Measurements from ENCODE around the gene LCK.
"Not testable (repeated sequence)": the region's sequence is repeated elsewhere in the genome, so short reads cannot be mapped to it uniquely, and the experiment has no call there.

LCK gene

DNA sequence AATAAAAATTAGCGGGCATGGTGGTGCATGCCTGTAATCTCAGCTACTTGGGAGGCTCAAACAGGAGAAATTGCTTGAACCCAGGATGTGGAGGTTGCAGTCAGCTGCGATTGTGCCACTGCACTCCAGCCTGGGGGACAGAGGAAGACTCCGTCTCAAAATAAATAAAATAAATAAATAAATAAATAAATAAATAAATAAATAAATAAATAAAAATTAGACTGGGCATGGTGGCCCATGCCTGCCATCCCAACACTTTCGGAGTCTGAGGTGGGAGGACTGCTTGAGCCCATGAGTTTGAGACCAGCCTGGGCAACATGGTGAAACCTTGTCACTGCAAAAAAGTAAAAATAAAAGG, 12.2 kb downstream of the LCK start:
- H3K9me3 ChIP-seq (ENCODE audit: control insufficient read depth, insufficient read depth, low read depth, low read length); H3K36me3 ChIP-seq (ENCODE audit: control insufficient read depth in 2 of 2, insufficient read depth in 1 of 2, low read length in 2 of 2); H3K4me1 ChIP-seq (ENCODE audit: control insufficient read depth, insufficient read depth, low read length); H3K4me3 ChIP-seq (ENCODE audit: low read depth, low read length); H3K27ac ChIP-seq (ENCODE audit: extremely low read depth, low read depth, low read length); POLR2A ChIA-PET: not testable (repeated sequence)
- CTCF ChIA-PET: interaction anchor here (1.3 kb wide), 1 partner anchor 14 kb away, joined by 4 read pairs; no protein-coding TSS in a partner anchor
- TF ChIP-seq GFI1B (tag by site-specific recombination; IDR thresholded peaks at IDR 0.05) (peak; percentile 52; the same call in 1 of the 2 replicates), ZNF791 (tag by site-specific recombination; IDR thresholded peaks at IDR 0.05) (0 out of 2 replicates have a peak, but pooled peaks have one; percentile 38), ZNF654 (tag by site-specific recombination; IDR thresholded peaks at IDR 0.05; ENCODE audit: low read depth) (peak; percentile 34), MYNN (tag by site-specific recombination; IDR thresholded peaks at IDR 0.05; ENCODE audit: borderline replicate concordance) (peak; percentile 45; the same call in 1 of the 2 replicates), ZNF404 (tag by site-specific recombination; IDR thresholded peaks at IDR 0.05) (peak; percentile 82), OVOL3 (tag by site-specific recombination; IDR thresholded peaks at IDR 0.05) (peak; percentile 65; the same call in 1 of the 2 replicates), ZNF623 (tag by site-specific recombination; IDR thresholded peaks at IDR 0.05) (peak; percentile 80), ZNF664 (tag by site-specific recombination; IDR thresholded peaks at IDR 0.05) (peak; percentile 75), ZNF292 (tag by site-specific recombination; IDR thresholded peaks at IDR 0.05; ENCODE audit: borderline replicate concordance, low read depth) (0 out of 2 replicates have a peak, but pooled peaks have one; percentile 50), ZNF19 (tag by site-specific recombination; IDR thresholded peaks at IDR 0.05; ENCODE audit: low read depth) (0 out of 2 replicates have a peak, but pooled peaks have one; percentile 51), ZNF394 (tag by site-specific recombination; IDR thresholded peaks at IDR 0.05; ENCODE audit: borderline replicate concordance) (peak; percentile 97), ZBTB8A (tag by site-specific recombination; IDR thresholded peaks at IDR 0.05) (peak; percentile 64), ZNF529 (tag by site-specific recombination; IDR thresholded peaks at IDR 0.05; ENCODE audit: insufficient replicate concordance) (peak; percentile 66), ZXDB (tag by site-specific recombination; IDR thresholded peaks at IDR 0.05) (peak; percentile 50; the same call in 1 of the 2 replicates), ZNF629 (tag by site-specific recombination; IDR thresholded peaks at IDR 0.05) (peak; percentile 37; the same call in 1 of the 2 replicates), ZNF560 (tag by site-specific recombination; IDR thresholded peaks at IDR 0.05; ENCODE audit: borderline replicate concordance) (peak; percentile 30; the same call in 1 of the 2 replicates), ZNF514 (tag by site-specific recombination; IDR thresholded peaks at IDR 0.05) (0 out of 2 replicates have a peak, but pooled peaks have one; percentile 62), ZNF433 (tag by site-specific recombination; IDR thresholded peaks at IDR 0.05; ENCODE audit: low read depth) (peak; percentile 92), ZFP37 (tag by site-specific recombination; IDR thresholded peaks at IDR 0.05) (0 out of 2 replicates have a peak, but pooled peaks have one; percentile 59), ZNF140 (tag by site-specific recombination; IDR thresholded peaks at IDR 0.05) (0 out of 2 replicates have a peak, but pooled peaks have one; percentile 52), ZNF558 (tag by site-specific recombination; IDR thresholded peaks at IDR 0.05) (peak; percentile 83), SP3 (tag by site-specific recombination; IDR thresholded peaks at IDR 0.05) (0 out of 2 replicates have a peak, but pooled peaks have one; percentile 14)
- TF ChIP-seq, protein P1, sequence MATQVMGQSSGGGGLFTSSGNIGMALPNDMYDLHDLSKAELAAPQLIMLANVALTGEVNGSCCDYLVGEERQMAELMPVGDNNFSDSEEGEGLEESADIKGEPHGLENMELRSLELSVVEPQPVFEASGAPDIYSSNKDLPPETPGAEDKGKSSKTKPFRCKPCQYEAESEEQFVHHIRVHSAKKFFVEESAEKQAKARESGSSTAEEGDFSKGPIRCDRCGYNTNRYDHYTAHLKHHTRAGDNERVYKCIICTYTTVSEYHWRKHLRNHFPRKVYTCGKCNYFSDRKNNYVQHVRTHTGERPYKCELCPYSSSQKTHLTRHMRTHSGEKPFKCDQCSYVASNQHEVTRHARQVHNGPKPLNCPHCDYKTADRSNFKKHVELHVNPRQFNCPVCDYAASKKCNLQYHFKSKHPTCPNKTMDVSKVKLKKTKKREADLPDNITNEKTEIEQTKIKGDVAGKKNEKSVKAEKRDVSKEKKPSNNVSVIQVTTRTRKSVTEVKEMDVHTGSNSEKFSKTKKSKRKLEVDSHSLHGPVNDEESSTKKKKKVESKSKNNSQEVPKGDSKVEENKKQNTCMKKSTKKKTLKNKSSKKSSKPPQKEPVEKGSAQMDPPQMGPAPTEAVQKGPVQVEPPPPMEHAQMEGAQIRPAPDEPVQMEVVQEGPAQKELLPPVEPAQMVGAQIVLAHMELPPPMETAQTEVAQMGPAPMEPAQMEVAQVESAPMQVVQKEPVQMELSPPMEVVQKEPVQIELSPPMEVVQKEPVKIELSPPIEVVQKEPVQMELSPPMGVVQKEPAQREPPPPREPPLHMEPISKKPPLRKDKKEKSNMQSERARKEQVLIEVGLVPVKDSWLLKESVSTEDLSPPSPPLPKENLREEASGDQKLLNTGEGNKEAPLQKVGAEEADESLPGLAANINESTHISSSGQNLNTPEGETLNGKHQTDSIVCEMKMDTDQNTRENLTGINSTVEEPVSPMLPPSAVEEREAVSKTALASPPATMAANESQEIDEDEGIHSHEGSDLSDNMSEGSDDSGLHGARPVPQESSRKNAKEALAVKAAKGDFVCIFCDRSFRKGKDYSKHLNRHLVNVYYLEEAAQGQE (tag by site-specific recombination; IDR thresholded peaks at IDR 0.05): peak; percentile 65; the same call in 1 of the 2 replicates
- TF ChIP-seq, protein P2, sequence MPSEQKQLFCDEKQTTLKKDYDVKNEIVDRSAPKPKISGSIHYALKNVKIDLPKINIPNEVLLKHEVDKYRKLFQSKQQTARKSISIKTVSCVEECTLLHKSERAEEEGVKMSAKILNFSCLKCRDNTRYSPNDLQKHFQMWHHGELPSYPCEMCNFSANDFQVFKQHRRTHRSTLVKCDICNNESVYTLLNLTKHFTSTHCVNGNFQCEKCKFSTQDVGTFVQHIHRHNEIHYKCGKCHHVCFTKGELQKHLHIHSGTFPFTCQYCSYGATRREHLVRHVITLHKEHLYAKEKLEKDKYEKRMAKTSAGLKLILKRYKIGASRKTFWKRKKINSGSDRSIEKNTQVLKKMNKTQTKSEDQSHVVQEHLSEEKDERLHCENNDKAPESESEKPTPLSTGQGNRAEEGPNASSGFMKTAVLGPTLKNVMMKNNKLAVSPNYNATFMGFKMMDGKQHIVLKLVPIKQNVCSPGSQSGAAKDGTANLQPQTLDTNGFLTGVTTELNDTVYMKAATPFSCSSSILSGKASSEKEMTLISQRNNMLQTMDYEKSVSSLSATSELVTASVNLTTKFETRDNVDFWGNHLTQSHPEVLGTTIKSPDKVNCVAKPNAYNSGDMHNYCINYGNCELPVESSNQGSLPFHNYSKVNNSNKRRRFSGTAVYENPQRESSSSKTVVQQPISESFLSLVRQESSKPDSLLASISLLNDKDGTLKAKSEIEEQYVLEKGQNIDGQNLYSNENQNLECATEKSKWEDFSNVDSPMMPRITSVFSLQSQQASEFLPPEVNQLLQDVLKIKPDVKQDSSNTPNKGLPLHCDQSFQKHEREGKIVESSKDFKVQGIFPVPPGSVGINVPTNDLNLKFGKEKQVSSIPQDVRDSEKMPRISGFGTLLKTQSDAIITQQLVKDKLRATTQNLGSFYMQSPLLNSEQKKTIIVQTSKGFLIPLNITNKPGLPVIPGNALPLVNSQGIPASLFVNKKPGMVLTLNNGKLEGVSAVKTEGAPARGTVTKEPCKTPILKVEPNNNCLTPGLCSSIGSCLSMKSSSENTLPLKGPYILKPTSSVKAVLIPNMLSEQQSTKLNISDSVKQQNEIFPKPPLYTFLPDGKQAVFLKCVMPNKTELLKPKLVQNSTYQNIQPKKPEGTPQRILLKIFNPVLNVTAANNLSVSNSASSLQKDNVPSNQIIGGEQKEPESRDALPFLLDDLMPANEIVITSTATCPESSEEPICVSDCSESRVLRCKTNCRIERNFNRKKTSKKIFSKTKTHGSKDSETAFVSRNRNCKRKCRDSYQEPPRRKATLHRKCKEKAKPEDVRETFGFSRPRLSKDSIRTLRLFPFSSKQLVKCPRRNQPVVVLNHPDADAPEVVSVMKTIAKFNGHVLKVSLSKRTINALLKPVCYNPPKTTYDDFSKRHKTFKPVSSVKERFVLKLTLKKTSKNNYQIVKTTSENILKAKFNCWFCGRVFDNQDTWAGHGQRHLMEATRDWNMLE (tag by site-specific recombination; conservative IDR thresholded peaks at IDR 0.05; ENCODE audit: low read depth): peak; percentile 90
- TF ChIP-seq, protein P3, sequence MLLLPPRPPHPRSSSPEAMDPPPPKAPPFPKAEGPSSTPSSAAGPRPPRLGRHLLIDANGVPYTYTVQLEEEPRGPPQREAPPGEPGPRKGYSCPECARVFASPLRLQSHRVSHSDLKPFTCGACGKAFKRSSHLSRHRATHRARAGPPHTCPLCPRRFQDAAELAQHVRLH (tag by site-specific recombination; IDR thresholded peaks at IDR 0.05): 0 out of 2 replicates have a peak, but pooled peaks have one; percentile 48
- TF ChIP-seq, protein P4, sequence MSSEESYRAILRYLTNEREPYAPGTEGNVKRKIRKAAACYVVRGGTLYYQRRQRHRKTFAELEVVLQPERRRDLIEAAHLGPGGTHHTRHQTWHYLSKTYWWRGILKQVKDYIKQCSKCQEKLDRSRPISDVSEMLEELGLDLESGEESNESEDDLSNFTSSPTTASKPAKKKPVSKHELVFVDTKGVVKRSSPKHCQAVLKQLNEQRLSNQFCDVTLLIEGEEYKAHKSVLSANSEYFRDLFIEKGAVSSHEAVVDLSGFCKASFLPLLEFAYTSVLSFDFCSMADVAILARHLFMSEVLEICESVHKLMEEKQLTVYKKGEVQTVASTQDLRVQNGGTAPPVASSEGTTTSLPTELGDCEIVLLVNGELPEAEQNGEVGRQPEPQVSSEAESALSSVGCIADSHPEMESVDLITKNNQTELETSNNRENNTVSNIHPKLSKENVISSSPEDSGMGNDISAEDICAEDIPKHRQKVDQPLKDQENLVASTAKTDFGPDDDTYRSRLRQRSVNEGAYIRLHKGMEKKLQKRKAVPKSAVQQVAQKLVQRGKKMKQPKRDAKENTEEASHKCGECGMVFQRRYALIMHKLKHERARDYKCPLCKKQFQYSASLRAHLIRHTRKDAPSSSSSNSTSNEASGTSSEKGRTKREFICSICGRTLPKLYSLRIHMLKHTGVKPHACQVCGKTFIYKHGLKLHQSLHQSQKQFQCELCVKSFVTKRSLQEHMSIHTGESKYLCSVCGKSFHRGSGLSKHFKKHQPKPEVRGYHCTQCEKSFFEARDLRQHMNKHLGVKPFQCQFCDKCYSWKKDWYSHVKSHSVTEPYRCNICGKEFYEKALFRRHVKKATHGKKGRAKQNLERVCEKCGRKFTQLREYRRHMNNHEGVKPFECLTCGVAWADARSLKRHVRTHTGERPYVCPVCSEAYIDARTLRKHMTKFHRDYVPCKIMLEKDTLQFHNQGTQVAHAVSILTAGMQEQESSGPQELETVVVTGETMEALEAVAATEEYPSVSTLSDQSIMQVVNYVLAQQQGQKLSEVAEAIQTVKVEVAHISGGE (tag by site-specific recombination; conservative IDR thresholded peaks at IDR 0.05; ENCODE audit: low read depth): peak; percentile 77
